ENCODE data around the gene LHX2.

The LHX2 gene

DNA sequence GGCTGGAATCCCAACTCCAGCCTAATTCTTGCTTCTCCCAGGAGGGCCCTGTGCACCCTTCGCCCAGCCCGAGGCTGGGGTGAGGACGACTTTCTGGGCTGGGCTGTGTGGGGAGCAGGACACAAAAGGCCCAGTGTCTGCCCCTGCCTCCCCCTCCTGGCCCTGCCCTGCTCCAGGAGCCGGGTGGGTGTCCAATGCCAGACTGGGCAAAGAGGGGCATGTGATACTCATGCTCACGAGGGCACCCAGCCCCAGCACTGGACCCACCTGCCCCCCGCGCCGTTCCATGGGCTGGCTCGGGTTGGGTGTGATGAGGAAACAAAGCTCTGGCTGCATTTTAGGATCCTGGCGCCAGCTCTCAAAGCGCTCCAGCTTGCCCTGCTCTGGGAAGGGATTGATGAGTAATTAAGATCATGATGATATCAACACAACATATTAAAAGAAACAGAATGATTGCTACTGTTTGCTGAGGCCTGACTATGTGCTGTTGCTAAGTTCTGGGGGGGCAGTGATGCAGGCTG, 30.7 kb downstream of the LHX2 start:
- TF ChIP-seq GATA2 (IDR thresholded peaks at IDR 0.05; ENCODE audit: low read depth, low read length) (no peak), GATA3 (IDR thresholded peaks at IDR 0.05; ENCODE audit: low read depth, low read length) (no peak)

DNA sequence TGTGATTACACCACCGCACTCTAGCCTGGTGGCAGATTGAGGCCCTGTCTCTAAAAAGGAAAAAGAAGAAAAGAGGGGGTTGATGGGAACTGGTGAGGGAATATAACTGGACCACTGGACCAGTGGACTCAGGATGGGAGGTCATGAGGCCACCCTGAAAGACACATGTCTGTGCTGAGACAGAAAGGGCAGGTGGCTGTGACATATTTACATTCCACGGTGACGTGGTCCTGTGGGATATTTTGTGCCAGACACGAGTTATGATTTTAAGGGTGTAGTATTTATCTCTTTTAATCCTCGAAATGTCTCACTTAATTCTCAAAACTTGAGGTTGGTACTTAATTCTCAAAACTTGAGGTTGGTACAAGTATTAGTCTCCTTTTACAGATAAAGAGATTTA, 32.9 kb downstream of the LHX2 start:
- TF ChIP-seq GATA2 (IDR thresholded peaks at IDR 0.05; ENCODE audit: low read depth, low read length) (no peak), GATA3 (IDR thresholded peaks at IDR 0.05; ENCODE audit: low read depth, low read length) (no peak)

DNA sequence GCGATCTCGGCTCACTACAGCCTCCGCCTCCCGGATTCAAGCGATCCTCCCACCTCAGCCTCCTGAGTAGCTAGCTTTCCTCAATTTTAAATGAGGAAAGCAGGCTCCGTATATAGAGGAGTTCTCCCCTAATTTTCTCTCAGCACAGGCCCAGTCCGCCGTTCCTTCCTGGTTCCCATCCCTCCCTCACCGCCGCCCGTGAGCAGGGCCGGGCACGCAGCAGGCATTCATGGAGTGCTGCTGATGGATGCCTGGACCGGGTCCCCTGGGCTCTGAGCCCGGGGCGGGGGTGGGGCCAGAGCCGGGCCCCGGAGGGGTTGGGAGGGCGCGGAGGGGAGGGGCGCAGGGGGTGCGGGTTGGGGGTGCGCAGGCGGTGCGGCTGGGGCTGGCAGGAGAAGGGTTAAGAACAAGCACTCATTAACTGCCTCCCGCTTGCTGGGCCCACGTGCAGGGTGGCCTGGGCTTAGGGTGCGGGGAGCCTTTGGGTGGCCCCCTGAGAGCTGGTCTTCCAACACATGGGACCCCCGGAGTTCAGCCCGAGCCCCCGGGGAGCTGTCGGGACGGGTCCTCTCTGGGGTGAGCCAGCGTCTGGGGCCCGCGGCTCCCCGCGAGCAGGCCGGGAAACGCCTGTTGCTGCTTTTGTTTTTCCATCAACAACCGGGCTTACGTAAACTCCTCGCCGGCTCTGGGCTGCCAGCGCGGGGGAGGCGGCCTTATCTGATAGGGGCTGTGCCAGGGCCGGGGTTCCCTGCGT, 33.7 kb downstream of the LHX2 start:
- TF ChIP-seq GATA2 (IDR thresholded peaks at IDR 0.05; ENCODE audit: low read depth, low read length), result peak; percentile 96
- TF ChIP-seq GATA3 (IDR thresholded peaks at IDR 0.05; ENCODE audit: low read depth, low read length), result no peak

DNA sequence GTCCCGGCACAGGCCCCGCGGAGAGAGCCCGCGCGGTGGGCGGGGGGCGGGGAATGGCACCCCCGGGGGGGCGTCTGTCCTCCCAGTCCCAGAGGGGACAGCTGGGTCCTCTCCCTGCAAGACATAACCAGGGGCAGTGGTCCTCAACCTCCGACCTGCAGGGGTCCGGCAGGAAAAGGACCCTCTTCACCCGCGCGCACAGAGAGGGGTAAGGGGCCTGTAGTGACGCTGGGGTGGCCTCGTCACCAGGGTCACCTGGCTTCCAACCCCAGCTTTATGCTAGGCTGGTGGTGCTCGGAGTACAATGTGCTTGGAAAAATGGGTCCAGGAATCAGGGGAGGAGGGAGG, 34.2 kb downstream of the LHX2 start:
- TF ChIP-seq GATA2 (IDR thresholded peaks at IDR 0.05; ENCODE audit: low read depth, low read length) (no peak), GATA3 (IDR thresholded peaks at IDR 0.05; ENCODE audit: low read depth, low read length) (no peak)

DNA sequence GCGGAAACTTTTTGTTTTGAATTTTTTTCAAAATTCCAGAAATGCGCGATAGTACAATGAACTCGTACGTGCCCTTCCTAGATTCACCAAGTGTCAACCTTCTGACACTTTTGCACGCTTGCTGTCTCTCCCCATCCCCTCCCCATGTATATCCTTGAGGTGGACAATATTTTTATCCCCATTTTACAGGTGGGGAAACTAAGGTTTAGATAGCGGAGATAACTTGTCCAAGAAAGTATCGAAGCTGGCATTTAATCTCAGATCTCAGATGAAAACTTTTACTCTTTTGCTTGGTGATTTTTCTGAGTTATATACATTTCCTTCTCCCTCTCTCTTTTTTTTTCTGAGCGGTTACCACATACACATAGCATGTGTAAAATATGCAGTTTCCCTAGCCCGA, 34.6 kb downstream of the LHX2 start:
- TF ChIP-seq GATA3 (IDR thresholded peaks at IDR 0.05; ENCODE audit: low read depth, low read length) (no peak), GATA2 (IDR thresholded peaks at IDR 0.05; ENCODE audit: low read depth, low read length) (no peak)

DNA sequence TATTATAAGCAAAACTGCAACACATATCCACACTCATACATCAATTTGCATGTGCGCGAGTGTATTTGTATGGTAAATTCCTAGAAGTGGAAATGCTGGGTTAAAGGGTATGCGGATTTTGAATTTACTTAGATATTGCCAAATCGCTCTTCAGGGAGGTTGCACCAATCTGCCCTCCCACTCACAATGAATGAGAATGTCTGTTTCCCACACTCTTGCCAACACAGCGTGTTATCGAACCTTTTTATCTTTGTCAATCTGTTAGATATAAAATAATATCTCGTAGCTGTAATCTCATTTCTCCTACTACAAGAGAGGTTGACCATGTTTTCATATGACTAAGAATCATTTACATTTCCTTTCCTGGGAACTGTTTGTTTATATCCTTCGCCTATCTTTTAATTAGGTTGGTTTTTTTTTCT, 35.7 kb downstream of the LHX2 start:
- TF ChIP-seq GATA2 (IDR thresholded peaks at IDR 0.05; ENCODE audit: low read depth, low read length) (peak; percentile 36; the same call in 1 of the 2 replicates), GATA3 (IDR thresholded peaks at IDR 0.05; ENCODE audit: low read depth, low read length) (peak; percentile 61)

DNA sequence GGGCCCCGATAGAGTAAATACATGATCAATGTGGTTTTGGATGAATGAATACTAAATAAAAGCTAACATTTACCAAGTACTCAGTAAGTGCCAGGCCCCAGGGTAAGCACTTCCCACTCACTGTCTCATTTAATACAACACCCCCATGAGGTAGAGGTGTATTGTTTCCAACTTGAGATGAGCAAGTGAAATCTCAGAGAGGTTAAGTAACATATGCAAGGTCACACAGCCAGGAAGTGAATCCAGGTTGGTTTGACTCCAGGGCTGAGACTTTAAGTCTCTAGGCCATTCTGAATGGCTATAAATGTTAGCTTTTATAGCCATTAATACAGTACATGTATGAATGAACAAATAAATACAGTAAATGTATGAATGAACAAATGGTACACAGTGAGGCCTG, 39.4 kb downstream of the LHX2 start:
- TF ChIP-seq GATA2 (IDR thresholded peaks at IDR 0.05; ENCODE audit: low read depth, low read length) (no peak), GATA3 (IDR thresholded peaks at IDR 0.05; ENCODE audit: low read depth, low read length) (no peak)

DNA sequence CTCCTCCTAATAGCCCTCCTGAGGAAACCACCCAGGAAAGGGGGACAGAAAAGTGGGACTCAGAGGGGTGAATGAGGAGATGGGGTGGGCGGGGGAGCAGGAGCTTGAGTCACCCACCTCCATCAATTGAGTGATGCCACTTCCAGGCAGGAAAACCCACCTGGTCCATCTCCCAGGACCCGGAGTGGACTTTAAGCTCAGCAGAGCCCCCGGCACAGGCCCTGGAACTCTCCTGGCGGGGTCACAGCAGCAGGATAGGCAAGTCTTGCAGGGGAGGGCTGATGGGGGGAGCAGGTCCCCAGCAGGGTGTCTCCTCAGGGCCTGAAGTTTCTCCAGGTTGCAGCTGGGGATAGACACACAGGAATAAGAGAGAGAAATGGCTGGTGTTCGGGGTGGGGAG, 40.8 kb downstream of the LHX2 start:
- TF ChIP-seq GATA3 (IDR thresholded peaks at IDR 0.05; ENCODE audit: low read depth, low read length) (no peak), GATA2 (IDR thresholded peaks at IDR 0.05; ENCODE audit: low read depth, low read length) (no peak)

DNA sequence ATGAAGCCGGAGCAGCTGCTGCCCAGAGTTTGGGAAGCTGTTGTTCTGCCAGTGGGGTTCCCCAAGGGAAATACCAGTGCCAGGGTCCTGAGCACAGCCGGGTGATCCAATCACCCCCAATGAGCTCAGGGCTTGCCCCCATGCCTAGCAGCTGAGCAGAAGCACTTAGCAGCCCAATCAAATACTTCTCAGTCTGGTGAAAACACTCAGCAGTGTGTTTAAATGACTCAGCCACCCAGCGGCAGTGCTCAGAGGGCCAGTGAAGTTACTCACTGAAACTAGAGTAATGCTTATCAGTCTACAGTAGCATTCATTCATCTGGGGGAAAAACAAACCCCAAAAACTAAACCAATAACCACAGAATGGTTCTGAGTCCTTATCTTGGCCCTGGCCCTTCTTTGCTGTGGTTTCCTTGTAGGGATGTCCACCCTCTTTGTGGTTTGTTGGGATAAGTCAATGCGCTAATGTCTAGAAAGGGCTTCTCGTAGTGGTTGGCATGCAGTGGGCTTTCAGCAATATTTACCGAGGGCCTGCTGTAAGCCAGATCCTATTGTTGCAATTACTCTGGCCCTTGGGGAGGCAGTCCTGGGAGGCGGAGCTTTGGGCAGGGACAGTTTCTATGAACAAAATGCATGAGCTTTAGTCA, 43.1 kb downstream of the LHX2 start:
- TF ChIP-seq GATA3 (IDR thresholded peaks at IDR 0.05; ENCODE audit: low read depth, low read length) (no peak), GATA2 (IDR thresholded peaks at IDR 0.05; ENCODE audit: low read depth, low read length) (no peak)

DNA sequence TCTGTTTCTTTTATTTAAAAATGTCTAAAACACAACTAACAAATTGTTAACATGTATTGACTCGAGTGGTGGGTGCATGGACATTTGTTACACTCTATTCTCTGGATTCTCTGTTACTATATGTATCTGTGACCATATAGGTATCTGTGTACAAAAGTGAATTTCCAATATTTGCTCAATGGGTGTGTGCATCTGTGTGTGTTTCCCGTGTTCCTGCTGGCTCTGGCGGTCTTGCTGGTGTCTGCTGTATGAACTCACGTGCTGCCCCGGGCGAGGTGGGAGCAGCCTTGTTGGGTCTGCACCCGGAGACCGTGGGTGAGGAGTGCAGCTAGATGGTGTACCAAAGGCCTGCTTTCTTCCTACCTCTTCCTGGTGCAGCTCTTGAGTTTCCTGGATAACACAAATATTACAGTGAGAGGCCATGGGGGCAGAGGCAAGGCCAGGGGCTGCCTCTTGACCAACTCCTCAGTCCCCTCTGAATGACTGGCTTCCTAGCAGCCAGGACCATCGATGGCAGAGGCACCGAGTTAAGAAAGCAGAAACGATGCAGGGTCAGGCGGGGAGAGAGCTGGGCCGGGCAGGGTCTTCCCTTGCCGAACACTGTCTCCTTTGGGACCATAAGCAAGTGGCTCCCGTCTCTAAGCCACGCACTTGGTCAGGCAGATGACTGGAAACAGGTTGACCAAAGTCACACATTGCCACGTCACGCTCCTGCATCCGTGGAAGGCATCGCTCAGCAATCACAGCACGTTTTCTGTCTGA, 49.5 kb downstream of the LHX2 start:
- TF ChIP-seq GATA3 (IDR thresholded peaks at IDR 0.05; ENCODE audit: low read depth, low read length) (no peak), GATA2 (IDR thresholded peaks at IDR 0.05; ENCODE audit: low read depth, low read length) (no peak)

DNA sequence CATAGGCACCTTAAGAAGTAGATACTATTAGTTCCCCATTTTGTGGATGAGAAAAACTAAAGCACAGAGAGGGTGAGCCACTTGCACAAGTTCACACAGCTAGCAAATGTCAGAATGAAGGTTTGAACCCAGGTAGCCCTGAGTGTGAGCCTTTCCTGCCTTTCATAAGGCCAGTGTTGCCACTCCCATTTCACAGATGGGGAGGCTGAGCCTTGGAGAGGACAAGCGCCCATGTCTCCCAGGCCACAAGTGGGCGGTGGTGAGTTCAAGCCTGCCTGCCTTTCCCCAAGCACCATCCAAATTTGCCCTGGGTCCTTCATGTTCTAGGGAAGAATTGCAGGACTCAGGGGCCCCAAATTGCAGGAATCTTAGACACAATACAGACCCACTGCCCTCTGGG, 50.6 kb downstream of the LHX2 start:
- TF ChIP-seq GATA2 (IDR thresholded peaks at IDR 0.05; ENCODE audit: low read depth, low read length), result no peak
- no peak for TF ChIP-seq GATA3 (IDR thresholded peaks at IDR 0.05; ENCODE audit: low read depth, low read length)

DNA sequence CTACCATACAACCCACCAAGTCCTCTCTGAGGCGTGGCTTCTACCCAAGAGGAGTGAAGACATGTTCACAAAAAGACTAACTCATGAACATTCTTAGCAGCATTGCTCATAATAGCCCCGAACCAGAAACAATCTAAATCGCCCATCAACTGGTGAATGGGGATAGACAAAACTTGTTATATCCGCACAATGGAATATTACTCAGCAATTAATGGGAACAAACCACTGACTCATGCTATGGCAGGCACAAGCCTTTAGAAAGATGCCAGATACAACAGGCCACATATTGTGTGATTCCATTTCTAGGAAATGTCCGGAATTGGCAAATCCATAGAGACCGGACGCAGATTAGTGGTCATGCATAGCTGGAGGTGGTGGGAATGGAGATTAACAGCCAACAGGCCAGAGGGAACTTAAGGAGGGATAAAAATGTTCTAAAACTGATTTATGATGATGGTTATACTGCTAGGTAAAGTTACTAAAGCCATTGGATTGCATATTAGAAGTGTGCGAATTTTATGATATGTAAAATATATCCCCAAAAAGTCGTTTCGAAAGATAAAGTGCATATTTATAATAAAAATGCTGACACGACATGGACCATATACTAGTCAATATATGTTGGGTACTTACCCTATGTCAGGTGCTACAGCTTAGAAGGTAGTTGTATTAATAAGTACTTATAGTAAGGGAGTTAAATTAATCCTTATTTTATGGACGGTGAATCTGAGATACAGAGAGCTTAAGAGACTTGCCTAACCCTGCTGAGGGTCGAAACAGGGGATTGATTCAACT, 55.4 kb downstream of the LHX2 start:
- TF ChIP-seq GATA3 (IDR thresholded peaks at IDR 0.05; ENCODE audit: low read depth, low read length) (no peak), GATA2 (IDR thresholded peaks at IDR 0.05; ENCODE audit: low read depth, low read length) (no peak)

DNA sequence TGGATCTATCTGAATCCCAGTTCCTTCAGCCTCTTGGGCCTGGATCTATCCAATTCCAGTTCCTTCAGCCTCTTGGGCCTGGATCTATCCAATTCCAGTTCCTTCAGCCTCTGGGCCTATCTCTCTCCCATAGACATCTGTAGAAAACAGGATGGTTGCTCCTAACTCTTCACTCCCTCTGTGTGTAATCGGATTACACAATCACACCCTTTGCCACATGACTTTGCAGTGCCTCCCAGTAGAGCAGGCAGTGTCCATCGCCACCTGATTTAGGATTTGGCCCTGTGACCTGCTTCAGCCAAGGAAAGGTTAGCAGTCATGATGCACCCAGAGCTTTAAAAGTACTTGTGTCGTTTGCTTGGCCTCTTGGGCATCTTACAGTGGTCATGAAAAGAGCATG, 56.7 kb downstream of the LHX2 start:
- TF ChIP-seq GATA3 (IDR thresholded peaks at IDR 0.05; ENCODE audit: low read depth, low read length) (no peak), GATA2 (IDR thresholded peaks at IDR 0.05; ENCODE audit: low read depth, low read length) (no peak)

DNA sequence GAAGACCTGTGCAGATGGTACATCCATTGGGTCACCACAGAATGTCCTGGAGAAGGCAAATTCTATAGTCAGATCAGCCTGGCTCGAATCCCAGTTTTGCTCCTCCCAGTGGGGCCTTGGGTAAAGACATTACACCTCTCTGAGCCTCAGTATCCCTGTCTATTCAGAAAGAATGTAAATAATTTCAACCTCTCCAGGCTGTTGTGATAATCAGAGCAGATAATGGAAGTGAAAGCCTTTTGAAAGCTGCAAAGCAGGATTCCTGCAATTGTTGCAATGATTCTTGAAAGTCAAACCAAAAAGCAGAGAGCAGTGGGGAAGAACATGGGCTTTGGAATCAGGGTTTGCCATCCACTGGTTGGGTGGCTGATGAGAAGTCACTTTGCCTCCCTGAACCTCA, 63.2 kb downstream of the LHX2 start:
- TF ChIP-seq GATA2 (IDR thresholded peaks at IDR 0.05; ENCODE audit: low read depth, low read length) (no peak), GATA3 (IDR thresholded peaks at IDR 0.05; ENCODE audit: low read depth, low read length) (no peak)

Measured in SH-SY5Y (cell line).